Parathyroid adenoma (tissue), 2 donors: ENCODE results near the gene CTLA4.
A peak's percentile ranks its signal among the peaks of the same experiment; 100 is the strongest.

ENCODE experiments used
- H2AFZ ChIP-seq: fragments of 300-600 bp; sonication (generic); one replicate; pipeline ENCODE4 v1.7.0; 2017; ENCODE audit warnings: antibody characterized with exemption, mild to moderate bottlenecking
- H3K27ac ChIP-seq: fragments of 300-600 bp; sonication (generic); one replicate; pipeline ENCODE4 v1.7.0; 2017
- H3K27me3 ChIP-seq: fragments of 300-600 bp; sonication (generic); one replicate; pipeline ENCODE4 v1.7.0; 2017; ENCODE audit warnings: low read length; ENCODE audit not compliant: control insufficient read depth, insufficient read depth
- H3K36me3 ChIP-seq: fragments of 300-600 bp; sonication (generic); one replicate; pipeline ENCODE4 v1.7.0; 2017; ENCODE audit warnings: low read length; ENCODE audit not compliant: control insufficient read depth, insufficient read depth
- H3K4me1 ChIP-seq: fragments of 300-600 bp; sonication (generic); one replicate; pipeline ENCODE4 v1.7.0; 2017; ENCODE audit warnings: control low read depth
- H3K4me2 ChIP-seq: fragments of 300-600 bp; sonication (generic); one replicate; pipeline ENCODE4 v1.7.0; 2017; ENCODE audit warnings: low read length
- H3K4me3 ChIP-seq: fragments of 300-600 bp; sonication (generic); one replicate; pipeline ENCODE4 v1.7.0; 2017; ENCODE audit warnings: low read depth, low read length
- H3K79me2 ChIP-seq: fragments of 300-600 bp; sonication (generic); one replicate; pipeline ENCODE4 v1.7.0; 2017; ENCODE audit warnings: control low read depth
- H3K9ac ChIP-seq: fragments of 300-600 bp; sonication (generic); one replicate; pipeline ENCODE4 v1.7.0; 2017; ENCODE audit warnings: mild to moderate bottlenecking
- H3K9me3 ChIP-seq: fragments of 300-600 bp; sonication (generic); one replicate; pipeline ENCODE4 v1.7.0; 2017; ENCODE audit warnings: low read length; ENCODE audit not compliant: control insufficient read depth
- TF ChIP-seq, protein P1 (sequence below): fragments of 300-600 bp; sonication (generic); IDR thresholded peaks from one replicate; pipeline ENCODE4 v1.7.0; 2017; ENCODE audit warnings: antibody characterized with exemption, mild to moderate bottlenecking
- donor health status: primary hyperparathyroidism.

CTLA4 gene

DNA sequence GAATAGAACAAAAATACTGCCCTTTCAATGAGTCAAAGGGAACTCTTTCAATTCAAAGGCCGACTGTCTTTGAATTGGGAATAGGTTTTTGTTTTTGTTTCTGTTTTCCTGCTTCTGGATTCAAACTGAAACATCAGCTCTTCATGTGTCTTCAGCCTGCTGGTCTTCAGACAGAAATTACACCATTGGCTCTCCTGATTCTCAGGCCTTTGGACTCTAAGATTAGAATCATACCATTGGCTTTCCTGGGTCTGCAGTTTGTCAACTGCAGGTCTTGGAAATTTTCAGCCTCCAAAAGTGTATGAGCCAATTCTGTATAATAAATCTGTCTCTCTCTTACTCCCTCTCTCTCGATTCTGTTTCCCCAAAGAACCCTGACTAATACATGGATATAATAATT, 31.1 kb downstream of the CTLA4 start:
- Histone ChIP-seq H3K27ac (no peak overlapping the region), H3K79me2 (no peaks in the 10 kb centered on the region), H3K4me2 (no peak overlapping the region), H3K4me1 (no peaks in the 10 kb centered on the region), H2AFZ (peak overlapping the region; percentile 19), H3K36me3 (no peaks in the 10 kb centered on the region), H3K9me3 (peaks cover 5% of the 10 kb centered on the region), H3K9ac (no peak overlapping the region), H3K4me3 (no peak overlapping the region), H3K27me3 (no peaks in the 10 kb centered on the region)
- TF ChIP-seq, protein P1, sequence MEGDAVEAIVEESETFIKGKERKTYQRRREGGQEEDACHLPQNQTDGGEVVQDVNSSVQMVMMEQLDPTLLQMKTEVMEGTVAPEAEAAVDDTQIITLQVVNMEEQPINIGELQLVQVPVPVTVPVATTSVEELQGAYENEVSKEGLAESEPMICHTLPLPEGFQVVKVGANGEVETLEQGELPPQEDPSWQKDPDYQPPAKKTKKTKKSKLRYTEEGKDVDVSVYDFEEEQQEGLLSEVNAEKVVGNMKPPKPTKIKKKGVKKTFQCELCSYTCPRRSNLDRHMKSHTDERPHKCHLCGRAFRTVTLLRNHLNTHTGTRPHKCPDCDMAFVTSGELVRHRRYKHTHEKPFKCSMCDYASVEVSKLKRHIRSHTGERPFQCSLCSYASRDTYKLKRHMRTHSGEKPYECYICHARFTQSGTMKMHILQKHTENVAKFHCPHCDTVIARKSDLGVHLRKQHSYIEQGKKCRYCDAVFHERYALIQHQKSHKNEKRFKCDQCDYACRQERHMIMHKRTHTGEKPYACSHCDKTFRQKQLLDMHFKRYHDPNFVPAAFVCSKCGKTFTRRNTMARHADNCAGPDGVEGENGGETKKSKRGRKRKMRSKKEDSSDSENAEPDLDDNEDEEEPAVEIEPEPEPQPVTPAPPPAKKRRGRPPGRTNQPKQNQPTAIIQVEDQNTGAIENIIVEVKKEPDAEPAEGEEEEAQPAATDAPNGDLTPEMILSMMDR, result no peak

DNA sequence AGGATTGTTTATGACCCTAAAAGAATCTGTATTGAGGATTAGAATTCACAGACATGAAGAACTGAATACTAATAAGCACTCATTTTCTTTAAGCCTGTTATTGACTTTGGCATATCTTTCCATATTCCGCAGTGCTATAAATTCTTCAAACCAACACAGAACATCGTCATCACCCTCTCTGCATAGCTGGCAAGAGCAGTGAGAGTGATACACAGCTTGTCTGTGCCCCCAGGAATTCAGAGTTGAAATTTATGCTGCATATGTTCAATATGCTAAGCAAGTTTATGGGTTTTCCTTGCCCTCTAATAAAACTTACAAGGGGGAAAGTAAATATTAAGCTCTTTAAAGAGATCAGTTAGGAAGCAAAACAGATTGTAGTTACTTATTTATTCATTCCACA, 32.7 kb downstream of the CTLA4 start:
- Histone ChIP-seq H3K4me3 (no peak overlapping the region), H3K9ac (no peak overlapping the region), H3K9me3 (peaks cover 5% of the 10 kb centered on the region), H3K4me2 (no peak overlapping the region), H2AFZ (no peak overlapping the region), H3K27me3 (no peaks in the 10 kb centered on the region), H3K79me2 (no peaks in the 10 kb centered on the region), H3K4me1 (no peaks in the 10 kb centered on the region), H3K27ac (no peak overlapping the region), H3K36me3 (no peaks in the 10 kb centered on the region)
- TF ChIP-seq, protein P1, result no peak

DNA sequence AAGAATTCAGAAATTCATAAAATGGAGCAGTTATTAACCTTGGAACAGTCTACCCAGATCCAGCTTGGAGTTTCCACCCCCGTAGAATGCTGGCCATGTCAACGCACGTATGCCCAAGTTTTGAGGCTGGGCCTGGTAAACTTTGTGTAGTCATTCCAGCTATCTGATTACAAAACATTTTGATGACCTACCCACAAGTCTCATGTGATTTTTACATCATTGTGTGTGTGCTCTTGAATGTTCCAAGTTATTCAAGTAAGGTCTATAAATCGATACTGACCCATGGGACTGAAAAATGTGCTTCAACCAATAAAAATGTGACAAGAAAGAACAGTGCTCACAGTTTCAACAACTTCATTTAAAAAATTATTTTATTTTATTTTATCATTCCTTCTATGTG, 36.5 kb downstream of the CTLA4 start:
- H3K27ac ChIP-seq, result no peak overlapping the region
- H3K36me3 ChIP-seq, result no peaks in the 10 kb centered on the region
- no peak overlapping the region for H3K4me3 ChIP-seq
- H3K4me1 ChIP-seq, result no peaks in the 10 kb centered on the region
- H3K9me3 ChIP-seq, result peaks cover 5% of the 10 kb centered on the region
- TF ChIP-seq, protein P1, result no peak
- no peak overlapping the region for H2AFZ ChIP-seq
- no peak overlapping the region for H3K4me2 ChIP-seq
- H3K27me3 ChIP-seq, result no peaks in the 10 kb centered on the region
- H3K9ac ChIP-seq, result no peak overlapping the region
- no peaks in the 10 kb centered on the region for H3K79me2 ChIP-seq

DNA sequence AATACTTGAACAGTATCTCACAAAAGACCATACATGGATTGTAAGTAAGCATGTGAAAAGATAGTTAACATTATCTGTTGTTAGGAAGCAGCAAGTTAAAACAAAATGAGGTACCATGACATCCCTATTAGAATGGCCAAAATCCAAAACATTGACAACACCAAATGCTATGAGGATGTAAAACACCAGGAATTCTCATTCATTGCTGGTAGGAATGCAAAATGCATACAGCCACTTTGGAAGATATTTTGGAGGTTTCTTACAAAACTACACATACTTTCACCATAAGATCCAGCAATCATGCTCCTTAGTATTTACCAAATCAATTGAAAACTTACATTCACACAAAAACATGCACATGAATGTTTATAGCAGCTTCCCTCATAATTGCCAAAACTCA, 38.1 kb downstream of the CTLA4 start:
- Histone ChIP-seq H2AFZ (no peak overlapping the region), H3K4me1 (no peaks in the 10 kb centered on the region), H3K4me3 (no peak overlapping the region), H3K36me3 (no peaks in the 10 kb centered on the region), H3K9ac (no peak overlapping the region), H3K27ac (no peak overlapping the region), H3K9me3 (peaks cover 5% of the 10 kb centered on the region), H3K27me3 (no peaks in the 10 kb centered on the region), H3K79me2 (no peaks in the 10 kb centered on the region), H3K4me2 (no peak overlapping the region)
- TF ChIP-seq, protein P1, result no peak

DNA sequence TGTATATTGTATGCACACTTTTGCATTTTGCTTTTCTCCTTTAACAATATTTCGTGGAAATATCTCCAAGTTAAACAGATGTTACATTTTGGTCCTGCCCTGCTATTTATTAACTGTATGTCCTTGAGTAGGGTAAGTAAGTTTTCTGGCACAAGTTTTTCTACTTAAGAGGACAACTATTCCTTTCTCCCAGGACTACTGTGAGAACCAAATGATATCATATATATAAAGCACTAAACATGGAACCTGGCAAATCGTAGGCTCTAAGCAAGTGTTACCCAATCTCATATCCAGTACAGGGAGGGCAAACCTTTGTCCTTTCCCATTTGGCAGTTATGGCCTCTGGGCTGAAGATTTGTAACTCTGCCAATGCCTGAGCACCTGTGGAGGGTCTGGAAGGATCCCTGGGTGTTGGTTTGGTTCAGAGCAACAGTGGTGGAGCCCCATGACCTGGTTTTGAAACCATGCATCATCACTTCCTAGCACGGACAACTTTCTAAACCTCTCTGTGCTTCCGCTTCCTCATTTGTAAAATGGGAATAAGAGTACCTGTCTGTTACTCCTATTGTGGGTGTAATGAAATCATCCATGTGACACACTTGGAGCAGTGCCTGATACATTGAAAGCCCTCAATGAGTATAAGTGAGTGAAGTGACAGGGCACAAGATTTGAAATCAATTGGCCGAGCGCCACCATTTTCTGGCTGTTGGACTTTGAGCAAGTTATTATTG, 40.7 kb downstream of the CTLA4 start:
- no peak overlapping the region for H3K27ac ChIP-seq
- no peaks in the 10 kb centered on the region for H3K36me3 ChIP-seq
- no peak overlapping the region for H2AFZ ChIP-seq
- H3K4me3 ChIP-seq, result no peak overlapping the region
- H3K79me2 ChIP-seq, result no peaks in the 10 kb centered on the region
- TF ChIP-seq, protein P1, result no peak
- H3K4me2 ChIP-seq, result no peak overlapping the region
- H3K4me1 ChIP-seq, result no peaks in the 10 kb centered on the region
- no peaks in the 10 kb centered on the region for H3K27me3 ChIP-seq
- H3K9ac ChIP-seq, result no peak overlapping the region
- H3K9me3 ChIP-seq, result no peaks in the 10 kb centered on the region
